AG04449 (cell line): Measurements from ENCODE around the gene TBC1D1.

Source experiments
- CTCF ChIA-PET: fragments of 350-600 bp; formaldehyde crosslinking; extraction: SDS; loops from one replicate; lab custom pipeline; 2021; ENCODE audit warnings: antibody characterized with exemption; lab: Yijun Ruan, JAX
- POLR2A ChIA-PET: fragments of 400-600, 350-600 bp; formaldehyde crosslinking; extraction: SDS; loops from one replicate; lab custom pipeline; 2020; ENCODE audit warnings: antibody characterized with exemption, inconsistent platforms; lab: Yijun Ruan, JAX
- DNase-seq: peaks from one replicate; pipeline ENCODE4 v3.0.0-alpha.2; 2010; ENCODE audit warnings: low read depth, low spot score
- H3K4me3 ChIP-seq: 2 replicates; pipeline ENCODE4 v1.5.1; 2011; ENCODE audit warnings: low read depth, mild to moderate bottlenecking, control low read depth, low read length
- CTCF ChIP-seq: IDR thresholded peaks from one replicate; pipeline ENCODE4 v1.5.1; 2011; ENCODE audit warnings: mild to moderate bottlenecking, moderate library complexity, low read length, control low read depth, inconsistent platforms; ENCODE audit not compliant: insufficient read depth; ENCODE audit errors: missing control alignments

The TBC1D1 gene

GRCh38 chr4:38181286-38181685 is 290.4 kb downstream of the TBC1D1 start:
- CTCF ChIA-PET, result interaction anchor here (0.8 to 7.2 kb wide), 13 partner anchors 11 to 623 kb away, joined by 3 to 104 read pairs (median 21); partner anchors contain the start of genes TLR1 and TLR10
- no peak for DNase-seq
- no peak overlapping the region for H3K4me3 ChIP-seq
- POLR2A ChIA-PET, result no interaction called here
- TF ChIP-seq CTCF, result no peak

- POLR2A ChIA-PET, result interaction anchor here (0.6 kb wide), 1 partner anchor 63 kb away, joined by 3 read pairs; no protein-coding TSS in a partner anchor
- H3K4me3 ChIP-seq, result no peak overlapping the region
- no peak for DNase-seq
- CTCF ChIA-PET, result interaction anchor here (1.0 to 7.2 kb wide), 4 partner anchors 381 to 549 kb away, joined by 3 to 104 read pairs (median 10); no protein-coding TSS in a partner anchor
- TF ChIP-seq CTCF, result no peak
Observed at GRCh38 chr4:38182334-38182998, 291.6 kb downstream of the TBC1D1 start.

- H3K4me3 ChIP-seq, result no peak overlapping the region
- POLR2A ChIA-PET, result no interaction called here
- TF ChIP-seq CTCF, result no peak
- DNase-seq, result no peak
- CTCF ChIA-PET, result interaction anchor here (0.6 to 2.6 kb wide), 7 partner anchors 10 to 576 kb away, joined by 3 to 15 read pairs (median 3); no protein-coding TSS in a partner anchor
Observed at GRCh38 chr4:38184404-38184803, 293.5 kb downstream of the TBC1D1 start.

- CTCF ChIA-PET, result interaction anchor here (0.8 to 1.5 kb wide), 3 partner anchors 11 to 575 kb away, joined by 3 to 5 read pairs (median 4); no protein-coding TSS in a partner anchor
- DNase-seq, result no peak
- POLR2A ChIA-PET, result no interaction called here
Observed at GRCh38 chr4:38185406-38186144, 294.7 kb downstream of the TBC1D1 start.

GRCh38 chr4:38188136-38188535 is 297.3 kb downstream of the TBC1D1 start:
- no peak for TF ChIP-seq CTCF
- POLR2A ChIA-PET, result no interaction called here

More at GRCh38 chr4:38185406-38186144, 294.7 kb downstream of the TBC1D1 start:
- H3K4me3 ChIP-seq, result no peak overlapping the region
- TF ChIP-seq CTCF, result no peak

More at GRCh38 chr4:38188136-38188535, 297.3 kb downstream of the TBC1D1 start:
- DNase-seq, result no peak
- CTCF ChIA-PET, result interaction anchor here (1.6 kb wide), 1 partner anchor 543 kb away, joined by 5 read pairs; no protein-coding TSS in a partner anchor
- no peak overlapping the region for H3K4me3 ChIP-seq
